BJ (cell line): ENCODE data around the gene SUSD5. TPM values are rescaled to one million over a fixed set of nuclear protein-coding genes. Genes with fewer than 3 reads are reported as not detected.

Experiments used
- CTCF ChIA-PET: fragments of 350-600 bp; formaldehyde crosslinking; extraction: SDS; loops from one replicate; lab custom pipeline; 2021; ENCODE audit warnings: antibody characterized with exemption, inconsistent platforms; lab: Yijun Ruan, JAX
- POLR2A ChIA-PET: fragments of 300-600 bp; sonication (Branson Sonifier 250); formaldehyde crosslinking; extraction: SDS; loops from one replicate; lab custom pipeline; 2021; ENCODE audit warnings: antibody characterized with exemption; lab: Charles Lee
- DNase-seq: peaks from one replicate; pipeline ENCODE4 v3.0.0-alpha.2; 2011; ENCODE audit warnings: low read depth
- H3K27me3 ChIP-seq: 2 replicates; pipeline ENCODE4 v1.6.0; 2011; ENCODE audit warnings: low read length; ENCODE audit not compliant: control insufficient read depth, insufficient read depth
- H3K36me3 ChIP-seq: 2 replicates; pipeline ENCODE4 v1.5.1; 2011; ENCODE audit warnings: low read length; ENCODE audit not compliant: control insufficient read depth, insufficient read depth
- H3K4me3 ChIP-seq: 2 replicates; pipeline ENCODE4 v1.5.1; 2011; ENCODE audit warnings: low read depth, mild to moderate bottlenecking, control low read depth, low read length
- polyA plus RNA-seq: library from polyadenylated mRNA; depleted of rRNA; stranded (reverse); fragments of >200 nt; gene quantifications from 2 replicates; pipeline ENCODE4 v1.2.3, GENCODE V29; 2011
- TF ChIP-seq, protein P1 (sequence below): IDR thresholded peaks from 2 replicates; pipeline ENCODE4 v1.5.1; 2011; ENCODE audit warnings: low read depth, mild to moderate bottlenecking, control low read depth, inconsistent platforms, low read length, moderate library complexity; ENCODE audit not compliant: insufficient read depth

SUSD5 gene
- polyA plus RNA-seq, 1 experiment = 2.5 TPM

DNA sequence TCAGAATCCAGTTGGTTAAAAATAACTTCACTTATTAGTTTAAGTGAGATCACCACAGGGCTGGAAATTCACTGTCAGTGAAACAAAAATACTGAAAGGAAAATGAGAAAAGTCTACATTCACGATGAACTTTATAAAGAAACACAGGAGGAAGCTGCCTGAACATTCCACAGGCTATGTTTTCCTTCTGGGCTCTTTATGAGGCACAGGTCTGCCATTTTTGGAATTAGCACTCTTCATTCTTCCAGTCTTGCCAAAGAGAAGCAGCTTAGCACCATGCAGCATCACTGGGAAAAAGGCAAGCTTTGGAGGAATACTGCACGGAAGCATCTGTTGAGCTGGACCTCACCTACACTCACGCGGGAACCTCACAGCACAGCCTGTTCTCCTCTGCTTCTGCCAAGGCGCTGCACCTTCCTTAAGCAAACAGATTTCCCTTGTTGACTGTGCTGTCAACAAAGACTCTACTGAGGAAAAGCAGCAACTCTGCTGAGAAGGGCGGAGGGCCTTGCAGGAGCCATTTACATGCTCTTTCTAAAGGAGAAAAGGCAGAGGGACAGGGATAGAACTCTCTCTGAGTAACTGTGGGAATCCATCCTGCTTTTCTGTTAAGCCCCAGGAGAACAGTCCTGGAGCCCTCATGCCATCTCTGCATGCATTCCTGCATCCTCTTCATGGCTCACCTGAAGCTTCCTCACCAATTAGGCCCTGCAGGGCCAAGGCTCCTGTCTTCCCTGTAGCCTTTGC lies 15.7 kb downstream of the SUSD5 start:
- ChIA-PET POLR2A (no interaction called here), CTCF (no interaction called here)

DNA sequence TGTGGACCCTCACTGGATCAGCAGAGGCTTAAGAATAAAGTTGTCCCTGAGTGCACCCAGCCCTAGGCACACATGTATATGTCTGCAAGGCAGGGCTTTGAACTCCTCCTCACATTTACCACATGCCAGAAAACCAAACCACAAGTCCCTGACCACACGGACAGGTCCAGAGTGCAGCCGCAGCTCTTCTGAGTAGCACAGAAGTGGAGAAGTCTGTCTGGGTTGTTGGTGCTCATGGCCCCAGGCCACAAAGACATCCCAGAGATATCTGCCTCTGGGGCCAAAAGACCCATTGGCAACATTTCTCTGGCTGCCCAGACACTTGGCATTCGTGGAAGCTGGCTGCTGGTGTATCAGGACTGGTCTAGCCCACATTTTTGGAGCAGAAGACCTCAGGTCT lies 17.4 kb downstream of the SUSD5 start:
- CTCF ChIA-PET = no interaction called here
- no peaks in the 10 kb centered on the region for H3K36me3 ChIP-seq
- TF ChIP-seq, protein P1, sequence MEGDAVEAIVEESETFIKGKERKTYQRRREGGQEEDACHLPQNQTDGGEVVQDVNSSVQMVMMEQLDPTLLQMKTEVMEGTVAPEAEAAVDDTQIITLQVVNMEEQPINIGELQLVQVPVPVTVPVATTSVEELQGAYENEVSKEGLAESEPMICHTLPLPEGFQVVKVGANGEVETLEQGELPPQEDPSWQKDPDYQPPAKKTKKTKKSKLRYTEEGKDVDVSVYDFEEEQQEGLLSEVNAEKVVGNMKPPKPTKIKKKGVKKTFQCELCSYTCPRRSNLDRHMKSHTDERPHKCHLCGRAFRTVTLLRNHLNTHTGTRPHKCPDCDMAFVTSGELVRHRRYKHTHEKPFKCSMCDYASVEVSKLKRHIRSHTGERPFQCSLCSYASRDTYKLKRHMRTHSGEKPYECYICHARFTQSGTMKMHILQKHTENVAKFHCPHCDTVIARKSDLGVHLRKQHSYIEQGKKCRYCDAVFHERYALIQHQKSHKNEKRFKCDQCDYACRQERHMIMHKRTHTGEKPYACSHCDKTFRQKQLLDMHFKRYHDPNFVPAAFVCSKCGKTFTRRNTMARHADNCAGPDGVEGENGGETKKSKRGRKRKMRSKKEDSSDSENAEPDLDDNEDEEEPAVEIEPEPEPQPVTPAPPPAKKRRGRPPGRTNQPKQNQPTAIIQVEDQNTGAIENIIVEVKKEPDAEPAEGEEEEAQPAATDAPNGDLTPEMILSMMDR = no peak
- POLR2A ChIA-PET = no interaction called here
- no peak overlapping the region for H3K4me3 ChIP-seq
- no peak for DNase-seq
- H3K27me3 ChIP-seq = no peaks in the 10 kb centered on the region

More for the DNA sequence above, 15.7 kb downstream of the SUSD5 start:
- Histone ChIP-seq H3K4me3 (no peak overlapping the region), H3K27me3 (no peaks in the 10 kb centered on the region; the same call in 1 of the 2 replicates), H3K36me3 (no peaks in the 10 kb centered on the region)
- TF ChIP-seq, protein P1 = no peak
- no peak for DNase-seq

DNA sequence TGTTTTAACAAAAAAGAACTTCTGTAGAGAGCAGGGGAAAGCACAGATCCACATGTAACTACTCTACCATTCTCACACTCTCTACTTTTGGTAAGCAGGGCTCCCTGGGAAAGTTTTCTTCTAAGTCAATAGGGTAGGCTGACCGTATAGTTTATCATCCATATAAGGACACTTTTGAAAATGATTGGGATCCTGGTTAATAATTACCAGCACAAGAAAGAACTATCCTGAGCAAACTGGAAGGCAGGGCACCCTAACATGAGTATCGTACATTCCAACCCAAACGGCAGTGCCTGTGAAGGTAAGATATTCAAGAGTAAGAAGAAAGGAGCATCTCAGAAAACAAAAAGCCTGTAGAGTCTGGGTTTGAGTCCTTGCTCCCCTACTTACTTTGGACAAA lies 22.1 kb downstream of the SUSD5 start:
- TF ChIP-seq, protein P1 = no peak
- ChIA-PET POLR2A (no interaction called here), CTCF (interaction anchor here (0.9 kb wide), 1 partner anchor 20 kb away, joined by 3 read pairs; no protein-coding TSS in a partner anchor)
- DNase-seq = no peak
- Histone ChIP-seq H3K4me3 (no peak overlapping the region), H3K36me3 (no peaks in the 10 kb centered on the region), H3K27me3 (no peaks in the 10 kb centered on the region)

DNA sequence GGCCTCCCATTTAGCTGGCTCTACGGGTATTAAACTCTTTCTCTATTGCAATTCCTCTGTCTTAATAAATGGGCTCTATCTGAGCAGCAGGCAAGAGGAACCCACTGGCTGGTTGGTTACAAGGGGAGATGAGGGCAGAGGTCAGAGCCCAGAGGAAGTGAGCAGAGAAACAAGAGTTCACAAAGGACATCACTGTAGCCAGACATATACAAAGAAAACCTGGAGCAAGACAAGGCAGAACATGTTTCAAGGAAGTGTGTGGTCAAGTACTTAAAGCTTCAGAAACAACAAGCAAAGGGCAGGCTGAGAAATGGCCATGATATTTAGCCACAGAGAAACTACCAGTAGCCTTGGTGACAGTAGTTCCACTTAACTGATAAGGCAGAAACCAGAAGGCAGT lies 24.3 kb downstream of the SUSD5 start:
- Histone ChIP-seq H3K4me3 (no peak overlapping the region), H3K27me3 (no peaks in the 10 kb centered on the region), H3K36me3 (no peaks in the 10 kb centered on the region)
- TF ChIP-seq, protein P1 = no peak
- no peak for DNase-seq
- POLR2A ChIA-PET = no interaction called here
- CTCF ChIA-PET = no interaction called here

DNA sequence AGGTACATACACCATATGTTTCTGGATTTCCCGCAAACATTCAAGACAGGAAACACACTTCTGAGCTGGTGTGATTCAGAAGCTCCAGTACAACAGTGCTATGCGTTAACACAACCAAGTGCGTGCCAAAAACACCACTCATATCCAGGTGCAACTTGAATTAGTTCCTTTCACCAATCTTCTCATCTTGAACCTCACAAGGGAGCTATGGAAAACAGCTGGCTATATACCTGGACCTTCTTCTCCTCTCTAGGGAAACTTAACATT lies 31.3 kb downstream of the SUSD5 start:
- CTCF ChIA-PET = no interaction called here
- H3K36me3 ChIP-seq = no peaks in the 10 kb centered on the region
- no peak for DNase-seq
- H3K27me3 ChIP-seq = no peaks in the 10 kb centered on the region
- POLR2A ChIA-PET = no interaction called here
- TF ChIP-seq, protein P1 = no peak
- no peak overlapping the region for H3K4me3 ChIP-seq
